Central memory CD8-positive, alpha-beta T cell (primary cell): ENCODE data around the gene ZFYVE19.
A peak's percentile ranks its signal among the peaks of the same experiment; 100 is the strongest.
"Not testable (repeated sequence)": the region's sequence is repeated elsewhere in the genome, so short reads cannot be mapped to it uniquely, and the experiment has no call there.

Experiments used
- ATAC-seq: fragments of 150-1000 bp; cut with Tn5 transposase; replicated peaks from 2 replicates; pipeline ENCODE4 v1.10.0; 2022; ENCODE audit warnings: mild to moderate bottlenecking, moderate FRiP score, moderate number of reproducible peaks; ENCODE audit not compliant: poor library complexity, severe bottlenecking; ENCODE audit errors: extremely low read depth
- DNase-seq, 2 donors: peaks; one replicate each; pipeline ENCODE4 v3.0.0; 2021; ENCODE audit warnings: low spot score in 2 of 2
- H3K27ac Mint-ChIP-seq: one replicate; pipeline ENCODE4 v1.8.0; 2022; ENCODE audit warnings: low read depth, mild to moderate bottlenecking, moderate library complexity, mixed read lengths
- H3K27me3 Mint-ChIP-seq: one replicate; pipeline ENCODE4 v1.8.0; 2022; ENCODE audit warnings: mixed read lengths
- H3K36me3 Mint-ChIP-seq: one replicate; pipeline ENCODE4 v1.8.0; 2022; ENCODE audit warnings: mild to moderate bottlenecking, moderate library complexity, mixed read lengths; ENCODE audit not compliant: insufficient read depth
- H3K4me1 Mint-ChIP-seq: one replicate; pipeline ENCODE4 v1.8.0; 2022; ENCODE audit warnings: mixed read lengths
- H3K4me3 Mint-ChIP-seq: one replicate; pipeline ENCODE4 v1.8.0; 2022; ENCODE audit warnings: mild to moderate bottlenecking, moderate library complexity, mixed read lengths
- H3K9me3 Mint-ChIP-seq: one replicate; pipeline ENCODE4 v1.8.0; 2022; ENCODE audit warnings: mixed read lengths

ZFYVE19 gene

GRCh38 chr15:40847223-40847961, 40.5 kb downstream of the ZFYVE19 start:
- no peak overlapping the region for H3K4me3 Mint-ChIP-seq
- no peak overlapping the region for H3K27ac Mint-ChIP-seq
- no peak for DNase-seq

GRCh38 chr15:40850576-40851112, 43.8 kb downstream of the ZFYVE19 start:
- Mint-ChIP-seq H3K27ac (no peak overlapping the region), H3K27me3 (no peaks in the 10 kb centered on the region), H3K4me3 (no peak overlapping the region), H3K9me3 (no peaks in the 10 kb centered on the region), H3K4me1 (peaks cover 6% of the 10 kb centered on the region), H3K36me3 (no peaks in the 10 kb centered on the region)
- DNase-seq (no peak), ATAC-seq (no peak)

More at GRCh38 chr15:40847223-40847961, 40.5 kb downstream of the ZFYVE19 start:
- peaks cover 2% of the 10 kb centered on the region for H3K36me3 Mint-ChIP-seq
- no peaks in the 10 kb centered on the region for H3K27me3 Mint-ChIP-seq
- H3K9me3 Mint-ChIP-seq = no peaks in the 10 kb centered on the region
- H3K4me1 Mint-ChIP-seq = peaks cover 12% of the 10 kb centered on the region
- no peak for ATAC-seq

DNA sequence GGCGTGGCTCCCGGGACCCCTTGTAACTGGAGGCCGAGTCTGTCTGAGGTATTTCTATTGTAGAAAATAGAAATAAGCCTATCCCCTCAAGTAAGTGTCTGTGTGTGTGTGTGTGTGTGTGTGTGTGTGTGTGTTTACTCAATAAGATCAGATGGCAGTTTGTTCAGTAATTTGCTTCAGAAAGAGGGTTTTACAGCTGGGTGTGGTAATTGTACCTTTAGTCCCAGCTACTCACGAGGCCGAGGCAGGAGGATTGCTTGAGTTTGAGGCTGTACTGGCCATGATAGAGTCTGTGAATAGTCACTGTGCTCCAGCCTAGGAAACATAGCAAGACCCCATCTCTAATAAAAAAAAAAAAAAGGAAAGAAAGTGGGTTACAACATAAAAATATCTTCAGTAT, 45.6 kb downstream of the ZFYVE19 start:
- ATAC-seq = no peak
- H3K27me3 Mint-ChIP-seq = no peaks in the 10 kb centered on the region
- H3K4me3 Mint-ChIP-seq = no peak overlapping the region
- H3K27ac Mint-ChIP-seq = no peak overlapping the region
- DNase-seq = no peak
- peaks cover 3% of the 10 kb centered on the region for H3K4me1 Mint-ChIP-seq
- H3K36me3 Mint-ChIP-seq = peaks cover 3% of the 10 kb centered on the region
- no peaks in the 10 kb centered on the region for H3K9me3 Mint-ChIP-seq

DNA sequence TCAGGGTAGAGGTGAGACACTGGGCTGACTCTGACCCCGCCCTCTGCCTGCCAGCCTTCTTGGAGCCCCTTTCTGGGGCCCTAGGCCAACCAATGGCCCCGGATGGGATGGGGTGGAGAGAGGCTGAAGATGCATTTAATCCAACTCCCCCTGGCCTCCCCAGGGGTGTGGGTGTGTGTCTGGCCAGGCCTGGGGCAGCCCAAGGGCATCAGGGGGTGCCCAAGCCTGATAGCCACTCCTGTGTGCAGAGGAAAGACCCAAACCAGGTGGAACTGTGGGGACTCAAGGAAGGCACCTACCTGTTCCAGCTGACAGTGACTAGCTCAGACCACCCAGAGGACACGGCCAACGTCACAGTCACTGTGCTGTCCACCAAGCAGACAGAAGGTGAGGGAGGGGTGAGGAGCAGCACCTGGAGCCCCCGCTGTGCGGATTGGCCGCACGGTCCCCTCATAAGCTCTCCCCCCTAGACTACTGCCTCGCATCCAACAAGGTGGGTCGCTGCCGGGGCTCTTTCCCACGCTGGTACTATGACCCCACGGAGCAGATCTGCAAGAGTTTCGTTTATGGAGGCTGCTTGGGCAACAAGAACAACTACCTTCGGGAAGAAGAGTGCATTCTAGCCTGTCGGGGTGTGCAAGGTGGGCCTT, 46.5 kb downstream of the ZFYVE19 start:
- DNase-seq = no peak
- no peak overlapping the region for H3K4me3 Mint-ChIP-seq

GRCh38 chr15:40854161-40854560, 47.3 kb downstream of the ZFYVE19 start:
- Mint-ChIP-seq H3K27me3 (no peaks in the 10 kb centered on the region), H3K9me3 (no peaks in the 10 kb centered on the region), H3K4me1 (peaks cover 9% of the 10 kb centered on the region), H3K27ac (no peak overlapping the region), H3K36me3 (peaks cover 3% of the 10 kb centered on the region), H3K4me3 (no peak overlapping the region)
- ATAC-seq = no peak
- no peak for DNase-seq

More for the DNA sequence above, 46.5 kb downstream of the ZFYVE19 start:
- H3K27ac Mint-ChIP-seq = no peak overlapping the region
- no peaks in the 10 kb centered on the region for H3K9me3 Mint-ChIP-seq
- no peak for ATAC-seq
- peaks cover 3% of the 10 kb centered on the region for H3K36me3 Mint-ChIP-seq
- peaks cover 5% of the 10 kb centered on the region for H3K4me1 Mint-ChIP-seq
- no peaks in the 10 kb centered on the region for H3K27me3 Mint-ChIP-seq

GRCh38 chr15:40855706-40856234, 48.9 kb downstream of the ZFYVE19 start:
- no peaks in the 10 kb centered on the region for H3K27me3 Mint-ChIP-seq
- peaks cover 3% of the 10 kb centered on the region for H3K36me3 Mint-ChIP-seq
- no peak for ATAC-seq
- no peak overlapping the region for H3K27ac Mint-ChIP-seq
- H3K4me3 Mint-ChIP-seq = no peak overlapping the region
- H3K9me3 Mint-ChIP-seq = no peaks in the 10 kb centered on the region
- no peak for DNase-seq
- peaks cover 14% of the 10 kb centered on the region for H3K4me1 Mint-ChIP-seq

DNA sequence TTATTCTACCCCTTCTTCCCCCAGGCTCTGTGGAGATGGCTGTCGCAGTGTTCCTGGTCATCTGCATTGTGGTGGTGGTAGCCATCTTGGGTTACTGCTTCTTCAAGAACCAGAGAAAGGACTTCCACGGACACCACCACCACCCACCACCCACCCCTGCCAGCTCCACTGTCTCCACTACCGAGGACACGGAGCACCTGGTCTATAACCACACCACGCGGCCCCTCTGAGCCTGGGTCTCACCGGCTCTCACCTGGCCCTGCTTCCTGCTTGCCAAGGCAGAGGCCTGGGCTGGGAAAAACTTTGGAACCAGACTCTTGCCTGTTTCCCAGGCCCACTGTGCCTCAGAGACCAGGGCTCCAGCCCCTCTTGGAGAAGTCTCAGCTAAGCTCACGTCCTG, 49.9 kb downstream of the ZFYVE19 start:
- ATAC-seq (no peak), DNase-seq (no peak)
- no peak overlapping the region for H3K4me3 Mint-ChIP-seq
- H3K27ac Mint-ChIP-seq = no peak overlapping the region
- no peaks in the 10 kb centered on the region for H3K27me3 Mint-ChIP-seq
- H3K4me1 Mint-ChIP-seq = peaks cover 14% of the 10 kb centered on the region
- H3K9me3 Mint-ChIP-seq = no peaks in the 10 kb centered on the region
- peaks cover 3% of the 10 kb centered on the region for H3K36me3 Mint-ChIP-seq

DNA sequence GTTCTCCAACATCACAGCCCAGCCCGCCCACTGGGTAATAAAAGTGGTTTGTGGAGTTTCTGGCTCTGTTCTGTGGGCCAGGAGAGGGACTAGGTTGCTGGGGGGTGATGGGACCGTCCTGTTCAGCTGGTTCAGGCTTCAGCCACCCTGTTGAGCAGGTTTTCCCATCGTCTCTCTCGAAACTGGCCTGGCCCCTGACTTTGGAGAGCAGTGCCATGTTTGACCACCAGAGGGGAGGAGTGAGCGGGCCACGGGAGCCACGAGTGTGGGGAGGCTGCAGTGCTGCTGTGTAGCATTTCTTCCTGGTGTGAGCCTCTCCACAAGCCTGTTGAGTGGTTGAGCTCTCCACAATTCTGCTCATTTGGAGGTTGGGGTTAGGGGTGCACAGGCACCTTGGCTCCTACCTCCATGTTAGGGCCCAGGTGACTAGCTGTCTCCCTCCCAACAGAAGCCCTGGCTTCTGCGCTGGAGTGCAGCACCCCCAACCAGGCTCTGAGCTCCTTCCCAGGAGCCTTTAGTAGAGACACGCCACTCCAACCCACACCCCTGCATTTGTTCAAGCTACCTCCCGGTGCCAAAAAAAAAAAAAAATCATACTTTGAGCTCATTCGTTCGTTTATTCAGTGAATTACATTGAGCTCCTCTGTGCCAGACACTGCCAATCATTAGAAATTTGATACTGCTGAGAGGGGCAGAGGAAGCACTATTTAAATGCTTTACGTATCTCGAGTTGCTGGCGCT, 50.9 kb downstream of the ZFYVE19 start:
- ATAC-seq (peak; percentile 85), DNase-seq (peak; percentile 72 to 86)
- H3K4me3 Mint-ChIP-seq = no peak overlapping the region
- H3K36me3 Mint-ChIP-seq = peaks cover 3% of the 10 kb centered on the region
- H3K27me3 Mint-ChIP-seq = peaks cover 5% of the 10 kb centered on the region
- H3K9me3 Mint-ChIP-seq = no peaks in the 10 kb centered on the region
- peaks cover 14% of the 10 kb centered on the region for H3K4me1 Mint-ChIP-seq
- H3K27ac Mint-ChIP-seq = no peak overlapping the region

- Mint-ChIP-seq H3K9me3 (no peaks in the 10 kb centered on the region), H3K27me3 (peaks cover 11% of the 10 kb centered on the region), H3K4me1 (peaks cover 14% of the 10 kb centered on the region), H3K36me3 (peaks cover 3% of the 10 kb centered on the region), H3K4me3 (no peak overlapping the region), H3K27ac (no peak overlapping the region)
- ATAC-seq (no peak), DNase-seq (no peak)
Observed at GRCh38 chr15:40858706-40859105, 51.8 kb downstream of the ZFYVE19 start.

DNA sequence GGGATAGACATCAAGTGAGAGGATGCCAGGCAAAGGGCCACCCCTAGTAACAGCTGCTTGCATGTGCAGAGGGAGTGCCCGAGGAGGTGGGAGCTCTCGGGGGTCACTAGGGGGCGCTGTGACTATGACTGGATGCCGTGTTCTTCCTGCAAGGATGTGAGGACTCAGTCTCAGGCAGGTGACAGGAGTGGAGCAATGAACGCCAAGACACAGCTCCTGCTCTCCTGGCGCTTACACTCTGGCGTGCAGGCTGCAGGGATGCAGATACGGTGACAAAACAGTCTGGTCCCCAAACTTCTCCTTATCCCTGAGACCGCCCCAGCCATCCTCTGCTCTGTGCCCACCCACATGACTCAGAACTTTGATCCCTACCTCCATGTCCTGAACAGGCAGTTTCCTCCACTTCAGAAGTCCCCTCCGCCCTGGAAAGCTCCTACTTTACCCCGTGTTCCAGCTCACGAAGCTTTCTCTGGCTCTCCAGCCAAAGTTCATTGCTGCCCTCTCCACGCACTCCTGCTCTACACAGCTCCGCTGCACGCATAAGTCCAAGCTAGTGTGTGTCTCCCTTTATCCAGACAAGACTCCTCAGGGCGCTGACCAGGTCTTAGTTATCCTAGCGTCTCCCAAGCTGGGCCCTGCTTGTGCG, 52.4 kb downstream of the ZFYVE19 start:
- peak; percentile 68 to 83 for DNase-seq
- Mint-ChIP-seq H3K27ac (no peak overlapping the region), H3K27me3 (peaks cover 17% of the 10 kb centered on the region), H3K36me3 (peaks cover 3% of the 10 kb centered on the region), H3K9me3 (no peaks in the 10 kb centered on the region), H3K4me3 (no peak overlapping the region), H3K4me1 (peaks cover 14% of the 10 kb centered on the region)
- ATAC-seq = peak; percentile 86

DNA sequence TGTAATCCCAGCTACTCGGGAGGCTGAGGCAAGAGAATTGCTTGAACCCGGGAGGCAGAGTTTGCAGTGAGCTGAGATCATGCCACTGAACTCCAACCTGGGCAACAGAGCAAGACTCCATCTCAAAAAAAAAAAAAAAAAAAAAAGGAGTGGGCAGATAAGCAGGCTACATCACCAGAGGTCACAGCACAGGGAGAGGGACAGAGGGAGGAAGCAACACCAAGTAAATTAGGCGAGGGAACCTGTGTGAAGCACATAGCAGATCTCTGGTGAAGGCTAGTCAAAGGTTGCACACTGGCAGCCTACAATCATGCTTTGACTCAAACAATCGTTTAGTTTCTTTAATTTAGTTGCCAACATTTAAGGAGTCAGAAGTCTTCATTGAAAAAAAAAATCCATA, 54.3 kb downstream of the ZFYVE19 start:
- not testable (repeated sequence) for ATAC-seq, H3K9me3 Mint-ChIP-seq, DNase-seq, H3K36me3 Mint-ChIP-seq, H3K4me3 Mint-ChIP-seq, H3K27ac Mint-ChIP-seq
- Mint-ChIP-seq H3K4me1 (peaks cover 14% of the 10 kb centered on the region), H3K27me3 (peaks cover 22% of the 10 kb centered on the region)

DNA sequence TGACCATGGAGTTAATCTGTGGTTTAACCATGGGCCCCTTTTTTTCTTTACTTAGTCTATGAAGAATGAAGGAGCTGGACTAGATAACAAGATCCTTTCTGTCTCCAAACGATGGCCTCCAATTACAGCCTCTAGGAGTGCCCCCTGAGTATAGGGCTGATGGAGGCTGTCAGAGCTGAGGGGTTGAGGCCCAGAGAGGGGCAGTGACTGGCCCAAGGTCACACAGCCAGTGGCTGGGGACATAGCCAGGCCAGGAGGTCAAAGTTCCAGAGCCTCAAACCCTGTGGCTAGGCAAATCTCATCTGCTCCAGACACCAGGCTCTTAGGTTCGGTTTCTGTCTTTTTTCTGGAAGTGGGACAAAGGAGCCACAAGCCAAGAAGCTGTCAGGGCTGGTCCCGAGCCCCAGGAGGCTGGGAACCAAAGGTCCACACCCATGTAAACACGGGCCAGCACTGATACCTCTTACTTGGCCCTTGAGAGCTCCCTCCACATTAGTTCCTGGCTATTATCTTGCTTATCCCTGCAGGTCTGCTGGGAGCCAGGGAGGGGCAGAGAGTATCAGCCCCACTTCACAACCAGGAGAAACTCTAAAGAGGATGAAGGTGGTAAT, 56.9 kb downstream of the ZFYVE19 start:
- H3K9me3 Mint-ChIP-seq = no peaks in the 10 kb centered on the region
- no peak overlapping the region for H3K4me3 Mint-ChIP-seq
- H3K27ac Mint-ChIP-seq = no peak overlapping the region

More for the DNA sequence above, 56.9 kb downstream of the ZFYVE19 start:
- Mint-ChIP-seq H3K27me3 (peaks cover 22% of the 10 kb centered on the region), H3K36me3 (peaks cover 3% of the 10 kb centered on the region), H3K4me1 (peaks cover 10% of the 10 kb centered on the region)
- ATAC-seq (no peak), DNase-seq (no peak)
